HepG2 (cell line): ENCODE data around the gene AKAP8. TPM values are rescaled to one million over a fixed set of nuclear protein-coding genes. Genes with fewer than 3 reads are reported as not detected.

Experiments
- HNF4A ChIP-seq: sonication (generic); formaldehyde crosslinking; IDR thresholded peaks from 2 replicates; pipeline ENCODE4 v1.4.0; 2020; ENCODE audit warnings: missing genetic modification reagents
- HNRNPUL1 ChIP-seq: fragments of 200-400 bp; formaldehyde crosslinking; IDR thresholded peaks from 2 replicates; pipeline ENCODE4 v1.6.1; 2017; ENCODE audit warnings: low read depth, mild to moderate bottlenecking, low read length, moderate library complexity
- SKIL ChIP-seq: sonication (generic); formaldehyde crosslinking; IDR thresholded peaks from 2 replicates; pipeline ENCODE4 v1.8.0; 2022; ENCODE audit warnings: missing genetic modification reagents, mild to moderate bottlenecking, moderate library complexity, borderline replicate concordance
- SMARCC2 ChIP-seq: fragments of 450-650 bp; IDR thresholded peaks from 2 replicates; pipeline ENCODE4 v1.6.1; 2017; ENCODE audit warnings: antibody characterized with exemption, mild to moderate bottlenecking
- SRY ChIP-seq: sonication (generic); formaldehyde crosslinking; IDR thresholded peaks from 2 replicates; pipeline ENCODE4 v1.8.0; 2022; ENCODE audit warnings: mild to moderate bottlenecking, missing genetic modification reagents
- ZBTB33 ChIP-seq: sonication (generic); formaldehyde crosslinking; IDR thresholded peaks from 2 replicates; pipeline ENCODE4 v1.4.0; 2020; ENCODE audit warnings: missing genetic modification reagents
- ZNF280D ChIP-seq: sonication (generic); formaldehyde crosslinking; IDR thresholded peaks from 2 replicates; pipeline ENCODE4 v1.5.1; 2020; ENCODE audit warnings: mild to moderate bottlenecking, missing genetic modification reagents
- ZNF652 ChIP-seq: IDR thresholded peaks from 2 replicates; pipeline ENCODE4 v1.6.1; 2016; ENCODE audit warnings: low read depth, borderline replicate concordance
- polyA plus RNA-seq, 8 experiments: library from polyadenylated mRNA; depleted of rRNA in 3 of 8; stranded (reverse) in 7 of 8; unstranded in 1 of 8; fragments of >200 nt; fragmentation: Illumina TruSeq in 4 of 8; extraction: Trizol in 4 of 8; gene quantifications; 2 replicates each; pipeline versions ENCODE4 v1.2.1 to v1.2.3, GENCODE V29; 2011 to 2016; ENCODE audit warnings: low read depth in 4 of 8, missing spikeins in 1 of 8, mixed read lengths in 1 of 8; ENCODE audit not compliant: insufficient read depth in 1 of 8
- total RNA-seq, 5 experiments: library from RNA; depleted of rRNA; stranded (reverse); fragments of >200 nt; fragmentation: Illumina TruSeq; extraction: Trizol; gene quantifications; 2 replicates each; pipeline ENCODE4 v1.2.3, GENCODE V29; 2016; ENCODE audit warnings: low read depth in 1 of 5

AKAP8 gene
- total and polyA plus RNA-seq, 2 of the 13 experiments (the other 11 are each of a cell fraction or from before 2014, with no cell fraction given) = 15.9 to 22.1 TPM

- TF ChIP-seq SMARCC2 = no peak
- TF ChIP-seq HNF4A (CRISPR knock-in tag) = no peak
- no peak for TF ChIP-seq HNRNPUL1
- 0 out of 2 replicates have a peak, but pooled peaks have one; percentile 26 for TF ChIP-seq SKIL (CRISPR knock-in tag)
- 0 out of 2 replicates have a peak, but pooled peaks have one; percentile 18 for TF ChIP-seq SRY
- TF ChIP-seq ZNF280D (CRISPR knock-in tag) = no peak
- peak; percentile 81 for TF ChIP-seq ZBTB33 (CRISPR knock-in tag)
- no peak for TF ChIP-seq ZNF652 (CRISPR knock-in tag)
Observed at GRCh38 chr19:15379999-15380647, 536 bp upstream of the AKAP8 start (continued).
